ENCODE data around the gene ENG. TPM values are rescaled to one million over a fixed set of nuclear protein-coding genes. Genes with fewer than 3 reads are reported as not detected.

The ENG gene
- total RNA-seq, 1 donor from 2014 or later, result 323 TPM

- Histone ChIP-seq H3K27me3 (ENCODE audit: low read depth) (no peaks in the 10 kb centered on the region), H3K27ac (no peak overlapping the region), H3K36me3 (peaks cover 96% of the 10 kb centered on the region), H3K4me3 (no peak overlapping the region), H3K4me1 (peaks cover 12% of the 10 kb centered on the region), H3K9me3 (no peaks in the 10 kb centered on the region)
- ATAC-seq (no peak), DNase-seq (no peak)
- intact Hi-C loops (cut with DNase I), result no loop called here
- no peak for TF ChIP-seq CTCF (IDR thresholded peaks at IDR 0.05)
Measured at GRCh38 chr9:127812936-127813675, 41.4 kb downstream of the ENG start.

GRCh38 chr9:127812011-127812410 is 42.4 kb downstream of the ENG start:
- peaks cover 96% of the 10 kb centered on the region for H3K36me3 ChIP-seq
- intact Hi-C loops (cut with DNase I), result no loop called here
- no peaks in the 10 kb centered on the region for H3K27me3 ChIP-seq (ENCODE audit: low read depth)
- H3K27ac ChIP-seq, result no peak overlapping the region
- TF ChIP-seq CTCF (IDR thresholded peaks at IDR 0.05), result no peak
- ATAC-seq (no peak), DNase-seq (no peak)
- peaks cover 12% of the 10 kb centered on the region for H3K4me1 ChIP-seq
- H3K9me3 ChIP-seq, result no peaks in the 10 kb centered on the region
- no peak overlapping the region for H3K4me3 ChIP-seq

- DNase-seq, result no peak
- Histone ChIP-seq H3K36me3 (peaks cover 96% of the 10 kb centered on the region), H3K27ac (no peak overlapping the region), H3K4me3 (no peak overlapping the region), H3K27me3 (ENCODE audit: low read depth) (no peaks in the 10 kb centered on the region), H3K4me1 (peaks cover 15% of the 10 kb centered on the region), H3K9me3 (no peaks in the 10 kb centered on the region)
- TF ChIP-seq CTCF (IDR thresholded peaks at IDR 0.05), result no peak
- intact Hi-C loops (cut with DNase I), result no loop called here
- ATAC-seq, result no peak
Measured at GRCh38 chr9:127810378-127811187, 43.9 kb downstream of the ENG start.

GRCh38 chr9:127809540-127810377 is 44.7 kb downstream of the ENG start:
- Histone ChIP-seq H3K27ac (no peak overlapping the region), H3K36me3 (peaks cover 96% of the 10 kb centered on the region), H3K4me3 (peak overlapping the region; percentile 19), H3K27me3 (ENCODE audit: low read depth) (no peaks in the 10 kb centered on the region), H3K4me1 (peaks cover 22% of the 10 kb centered on the region), H3K9me3 (no peaks in the 10 kb centered on the region)
- TF ChIP-seq CTCF (IDR thresholded peaks at IDR 0.05), result no peak
- DNase-seq (peak; percentile 71), ATAC-seq (peak; percentile 73 to 77)
- intact Hi-C loops (cut with DNase I), result no loop called here

- no peaks in the 10 kb centered on the region for H3K9me3 ChIP-seq
- no peak overlapping the region for H3K27ac ChIP-seq
- no peak for DNase-seq
- intact Hi-C loops (cut with DNase I), result no loop called here
- H3K36me3 ChIP-seq, result peaks cover 90% of the 10 kb centered on the region
- TF ChIP-seq CTCF (IDR thresholded peaks at IDR 0.05), result no peak
- ATAC-seq, result no peak
- peak overlapping the region; percentile 19 for H3K4me3 ChIP-seq
- peaks cover 29% of the 10 kb centered on the region for H3K4me1 ChIP-seq
- no peaks in the 10 kb centered on the region for H3K27me3 ChIP-seq (ENCODE audit: low read depth)
Measured at GRCh38 chr9:127809002-127809539, 45.4 kb downstream of the ENG start.
